ENCODE measurements around the gene USP22. TPM values are rescaled to one million over a fixed set of nuclear protein-coding genes. Genes with fewer than 3 reads are reported as not detected.

Gene USP22
- total RNA-seq, 2 donors from 2014 or later, result 130 to 154 TPM

DNA sequence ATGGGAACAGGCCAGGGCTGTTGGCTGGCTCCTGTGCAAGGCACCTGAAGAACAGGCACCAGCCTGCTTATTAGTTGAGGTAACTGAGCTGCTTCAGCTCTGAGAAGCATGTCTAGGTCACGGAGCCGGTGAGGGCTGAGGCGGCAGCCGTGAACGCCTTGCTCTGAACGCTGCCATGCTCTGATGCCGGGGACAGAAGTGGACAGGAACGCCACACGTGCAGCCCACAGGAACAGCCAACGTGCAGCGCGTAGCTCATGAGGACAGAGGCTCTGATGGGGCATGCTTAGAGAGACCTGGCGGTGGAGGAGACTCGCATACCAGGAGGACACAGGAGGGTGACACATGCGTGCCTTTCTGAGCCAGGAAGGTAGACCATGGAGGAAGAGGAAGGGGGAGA is 25.6 kb downstream of the USP22 start:
- H3K27me3 ChIP-seq (replicated peaks; ENCODE audit: insufficient read depth), result no peaks in the 10 kb centered on the region
- peaks cover 5 to 19% of the 10 kb centered on the region in 2 donors for H3K4me1 ChIP-seq (ENCODE audit: control insufficient read depth in 1 of 2, low read depth in 2 of 2)
- H3K36me3 ChIP-seq, result peaks cover 78% of the 10 kb centered on the region
- DNase-seq (ENCODE audit: low spot score), result no peak
- H3K4me3 ChIP-seq, result no peak overlapping the region
- H3K9me3 ChIP-seq, result no peaks in the 10 kb centered on the region
- TF ChIP-seq, protein P1, sequence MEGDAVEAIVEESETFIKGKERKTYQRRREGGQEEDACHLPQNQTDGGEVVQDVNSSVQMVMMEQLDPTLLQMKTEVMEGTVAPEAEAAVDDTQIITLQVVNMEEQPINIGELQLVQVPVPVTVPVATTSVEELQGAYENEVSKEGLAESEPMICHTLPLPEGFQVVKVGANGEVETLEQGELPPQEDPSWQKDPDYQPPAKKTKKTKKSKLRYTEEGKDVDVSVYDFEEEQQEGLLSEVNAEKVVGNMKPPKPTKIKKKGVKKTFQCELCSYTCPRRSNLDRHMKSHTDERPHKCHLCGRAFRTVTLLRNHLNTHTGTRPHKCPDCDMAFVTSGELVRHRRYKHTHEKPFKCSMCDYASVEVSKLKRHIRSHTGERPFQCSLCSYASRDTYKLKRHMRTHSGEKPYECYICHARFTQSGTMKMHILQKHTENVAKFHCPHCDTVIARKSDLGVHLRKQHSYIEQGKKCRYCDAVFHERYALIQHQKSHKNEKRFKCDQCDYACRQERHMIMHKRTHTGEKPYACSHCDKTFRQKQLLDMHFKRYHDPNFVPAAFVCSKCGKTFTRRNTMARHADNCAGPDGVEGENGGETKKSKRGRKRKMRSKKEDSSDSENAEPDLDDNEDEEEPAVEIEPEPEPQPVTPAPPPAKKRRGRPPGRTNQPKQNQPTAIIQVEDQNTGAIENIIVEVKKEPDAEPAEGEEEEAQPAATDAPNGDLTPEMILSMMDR (IDR thresholded peaks at IDR 0.05), result no peak
- no peak overlapping the region for H3K27ac ChIP-seq
- ATAC-seq (ENCODE audit: insufficient number of reproducible peaks, low FRiP score, low read depth), result no peak

DNA sequence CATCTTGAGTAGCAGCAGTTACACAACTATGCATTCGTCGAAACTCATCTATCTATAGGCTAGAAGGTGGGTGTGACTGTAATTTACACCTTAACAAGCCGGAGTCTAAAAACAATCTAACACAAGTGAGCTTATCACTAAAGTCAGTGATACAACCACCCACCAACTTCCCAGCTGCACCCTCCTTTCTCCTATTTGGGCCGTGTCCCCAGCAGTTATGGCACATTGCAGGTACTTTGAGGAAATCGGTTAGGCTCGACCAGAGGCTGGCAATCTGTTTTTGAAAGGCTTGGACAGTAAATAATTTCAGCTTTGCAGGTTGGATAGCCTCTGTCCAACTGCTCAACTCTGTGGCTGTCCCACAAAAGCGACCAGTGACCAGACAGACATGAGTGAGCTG is 26.0 kb downstream of the USP22 start:
- Histone ChIP-seq H3K27me3 (replicated peaks; ENCODE audit: insufficient read depth) (no peaks in the 10 kb centered on the region), H3K4me1 (ENCODE audit: control insufficient read depth in 1 of 2, low read depth in 2 of 2) (peaks cover 5 to 19% of the 10 kb centered on the region in 2 donors), H3K9me3 (no peaks in the 10 kb centered on the region), H3K4me3 (no peak overlapping the region), H3K36me3 (peaks cover 81% of the 10 kb centered on the region), H3K27ac (no peak overlapping the region)
- ATAC-seq (ENCODE audit: insufficient number of reproducible peaks, low FRiP score, low read depth) (no peak), DNase-seq (ENCODE audit: low spot score) (no peak)
- TF ChIP-seq, protein P1 (IDR thresholded peaks at IDR 0.05), result no peak

DNA sequence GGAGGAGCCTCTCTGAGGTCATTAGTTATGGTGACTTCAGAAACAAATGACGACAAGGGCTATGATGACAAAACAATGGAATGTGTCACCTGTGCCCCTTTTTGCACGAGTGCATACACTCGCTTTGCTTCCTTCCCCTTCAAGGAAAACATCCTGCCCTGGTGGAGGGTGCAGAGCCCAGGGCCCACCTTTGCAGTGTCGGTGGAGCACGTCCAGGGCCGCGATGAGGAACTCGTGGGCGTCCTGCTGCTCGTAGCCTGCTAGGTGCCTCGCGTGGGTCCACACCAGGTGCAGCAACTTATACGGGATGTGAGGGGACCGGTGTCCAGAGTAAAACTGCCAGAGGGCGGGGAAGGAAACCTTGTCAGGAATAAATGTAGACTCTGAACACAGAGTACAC is 27.2 kb downstream of the USP22 start:
- TF ChIP-seq, protein P1 (IDR thresholded peaks at IDR 0.05), result no peak
- no peaks in the 10 kb centered on the region for H3K9me3 ChIP-seq
- ATAC-seq (ENCODE audit: insufficient number of reproducible peaks, low FRiP score, low read depth) (no peak), DNase-seq (ENCODE audit: low spot score) (no peak)
- peaks cover 87% of the 10 kb centered on the region for H3K36me3 ChIP-seq
- no peak overlapping the region for H3K4me3 ChIP-seq
- H3K27me3 ChIP-seq (replicated peaks; ENCODE audit: insufficient read depth), result no peaks in the 10 kb centered on the region
- no peak overlapping the region for H3K27ac ChIP-seq
- H3K4me1 ChIP-seq (ENCODE audit: control insufficient read depth in 1 of 2, low read depth in 2 of 2), result peaks cover 1 to 10% of the 10 kb centered on the region in 2 donors

DNA sequence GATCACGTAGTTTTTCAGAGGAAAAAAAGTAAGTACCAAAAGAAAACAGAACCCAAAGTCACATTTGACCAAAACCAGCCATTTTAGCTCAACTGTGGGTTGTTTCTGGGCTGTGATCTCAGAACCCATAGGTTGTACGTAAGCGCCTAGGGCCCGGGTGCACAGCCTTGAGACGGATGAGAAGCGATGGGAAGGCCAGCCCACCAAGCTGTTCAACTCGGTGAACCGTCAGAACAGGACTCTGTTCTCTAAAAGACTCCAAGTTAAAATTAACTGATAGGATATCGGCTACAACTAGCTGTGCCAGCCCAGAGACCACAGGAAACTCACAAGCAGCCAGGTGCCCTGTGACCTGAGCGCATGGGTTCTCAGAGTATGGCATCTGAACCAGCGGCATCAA is 28.3 kb downstream of the USP22 start:
- Histone ChIP-seq H3K9me3 (no peaks in the 10 kb centered on the region), H3K4me3 (no peak overlapping the region), H3K36me3 (peaks cover 87% of the 10 kb centered on the region), H3K27ac (no peak overlapping the region), H3K27me3 (replicated peaks; ENCODE audit: insufficient read depth) (no peaks in the 10 kb centered on the region), H3K4me1 (ENCODE audit: control insufficient read depth in 1 of 2, low read depth in 2 of 2) (no peaks in the 10 kb centered on the region)
- DNase-seq (ENCODE audit: low spot score) (no peak), ATAC-seq (ENCODE audit: insufficient number of reproducible peaks, low FRiP score, low read depth) (no peak)
- TF ChIP-seq, protein P1 (IDR thresholded peaks at IDR 0.05), result no peak

DNA sequence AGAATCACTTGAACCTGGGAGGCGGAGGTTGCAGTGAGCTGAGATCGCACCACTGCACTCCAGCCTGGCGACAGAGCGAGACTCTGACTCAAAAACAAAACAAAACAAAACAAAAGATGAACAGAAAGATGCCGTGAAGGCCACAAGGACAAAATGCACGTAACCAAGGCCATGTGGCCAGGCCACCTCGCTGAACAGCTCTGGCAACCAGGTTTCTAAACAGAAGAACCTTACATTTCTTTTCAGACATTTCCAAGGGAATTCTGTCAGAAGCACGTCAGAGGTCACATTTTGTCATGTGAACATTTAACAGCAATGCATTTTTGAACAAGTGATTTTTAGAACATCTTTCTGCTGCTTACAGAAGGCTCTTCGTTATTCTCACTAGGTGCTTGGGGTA is 28.8 kb downstream of the USP22 start:
- DNase-seq (ENCODE audit: low spot score), result no peak
- no peaks in the 10 kb centered on the region for H3K9me3 ChIP-seq
- H3K4me3 ChIP-seq, result no peak overlapping the region
- H3K27me3 ChIP-seq (replicated peaks; ENCODE audit: insufficient read depth), result no peaks in the 10 kb centered on the region
- no peak overlapping the region for H3K27ac ChIP-seq
- no peaks in the 10 kb centered on the region for H3K4me1 ChIP-seq (ENCODE audit: control insufficient read depth in 1 of 2, low read depth in 2 of 2)
- TF ChIP-seq, protein P1 (IDR thresholded peaks at IDR 0.05), result no peak
- no peak for ATAC-seq (ENCODE audit: insufficient number of reproducible peaks, low FRiP score, low read depth)
- H3K36me3 ChIP-seq, result peaks cover 87% of the 10 kb centered on the region
